Natural killer cell (primary cell): ENCODE measurements around the gene GORASP2. TPM values are rescaled to one million over a fixed set of nuclear protein-coding genes. Genes with fewer than 3 reads are reported as not detected.
"Not testable (repeated sequence)": the region's sequence is repeated elsewhere in the genome, so short reads cannot be mapped to it uniquely, and the experiment has no call there.

ENCODE experiments used
- ATAC-seq, 3 donors: fragments of 150-1000 bp in 2 of 3; fragments of 200-7000 bp in 1 of 3; cut with Tn5 transposase; 1 replicate in 1 of 3; 2 replicates in 2 of 3; pipeline ENCODE4 v1.10.0; 2021; ENCODE audit warnings: mild to moderate bottlenecking in 2 of 3, moderate library complexity in 2 of 3
- DNase-seq, 2 donors: peaks; one replicate each; pipeline versions ENCODE4 v3.0.0 to v3.0.0-alpha.2; 2013 to 2021; ENCODE audit warnings: mixed read lengths in 1 of 2
- H3K27ac ChIP-seq: one replicate; pipeline ENCODE4 v1.5.1; 2013; ENCODE audit warnings: mild to moderate bottlenecking, low read length
- H3K27me3 ChIP-seq: one replicate; pipeline ENCODE4 v1.6.1; 2013; ENCODE audit warnings: low read length; ENCODE audit not compliant: control insufficient read depth, insufficient read depth
- H3K36me3 ChIP-seq: one replicate; pipeline ENCODE4 v1.6.1; 2013; ENCODE audit warnings: low read length; ENCODE audit not compliant: control insufficient read depth, insufficient read depth
- H3K4me1 ChIP-seq: one replicate; pipeline ENCODE4 v1.6.1; 2013; ENCODE audit warnings: low read length; ENCODE audit not compliant: control insufficient read depth, insufficient read depth
- H3K4me3 ChIP-seq: one replicate; pipeline ENCODE4 v1.5.1; 2013; ENCODE audit warnings: low read length
- H3K9me3 ChIP-seq: one replicate; pipeline ENCODE4 v1.6.1; 2013; ENCODE audit warnings: low read length; ENCODE audit not compliant: control insufficient read depth, insufficient read depth
- H3K27ac Mint-ChIP-seq, 2 donors: one replicate each; pipeline ENCODE4 v1.8.0; 2022; ENCODE audit warnings: mild to moderate bottlenecking in 2 of 2, mixed read lengths in 2 of 2, moderate library complexity in 1 of 2
- H3K27me3 Mint-ChIP-seq, 2 donors: one replicate each; pipeline ENCODE4 v1.8.0; 2022; ENCODE audit warnings: low read depth in 2 of 2, mixed read lengths in 2 of 2
- H3K36me3 Mint-ChIP-seq: one replicate; pipeline ENCODE4 v1.8.0; 2022; ENCODE audit warnings: mixed read lengths
- H3K4me1 Mint-ChIP-seq, 2 donors: one replicate each; pipeline ENCODE4 v1.8.0; 2022; ENCODE audit warnings: mixed read lengths in 2 of 2
- H3K4me3 Mint-ChIP-seq: one replicate; pipeline ENCODE4 v1.8.0; 2022; ENCODE audit warnings: mild to moderate bottlenecking, moderate library complexity, mixed read lengths
- H3K9me3 Mint-ChIP-seq, 2 donors: one replicate each; pipeline ENCODE4 v1.8.0; 2022; ENCODE audit warnings: mixed read lengths in 2 of 2
- WGBS: methylation state at CpG from one replicate; pipeline ENCODE4 v1.1.7; 2013; ENCODE audit warnings: missing lambda C conversion rate; ENCODE audit not compliant: insufficient coverage; 5-methylcytosine and 5-hydroxymethylcytosine counted together
- intact Hi-C: fragments of 100-400 bp; cut with micrococcal nuclease; formaldehyde crosslinking; loops from one replicate; pipeline ENCODE4 v1.14.2; 2022
- total RNA-seq, 4 donors: library from RNA; stranded (reverse); fragments of 120-200 nt in 1 of 4; gene quantifications; one replicate each; pipeline versions ENCODE4 v1.2.3 to v1.2.4, GENCODE V29; 2013 to 2022
- TF ChIP-seq, protein P1 (sequence below): fragments of 200-600 bp; IDR thresholded peaks from one replicate; pipeline ENCODE4 v1.8.0; 2022; ENCODE audit warnings: antibody characterized with exemption

Gene GORASP2
- total RNA-seq, 3 donors from 2014 or later (not counting 1 experiment from before 2014, with no cell fraction given): 75.3 to 94.5 (median 80.3) TPM

GRCh38 chr2:170911314-170911889 lies 17.7 kb upstream of the GORASP2 start:
- Histone ChIP-seq H3K36me3 (no peaks in the 10 kb centered on the region), H3K27me3 (no peaks in the 10 kb centered on the region), H3K4me1 (no peaks in the 10 kb centered on the region), H3K27ac (no peak overlapping the region), H3K9me3 (peaks cover 33% of the 10 kb centered on the region), H3K4me3 (no peak overlapping the region)
- no peaks in the 10 kb centered on the region for H3K4me1 Mint-ChIP-seq
- peaks cover 12 to 16% of the 10 kb centered on the region in 2 donors for H3K9me3 Mint-ChIP-seq
- H3K27ac Mint-ChIP-seq: no peak overlapping the region
- intact Hi-C loops: no loop called here
- DNase-seq (no peak), ATAC-seq (no peak)
- peaks cover 39% of the 10 kb centered on the region for H3K36me3 Mint-ChIP-seq
- TF ChIP-seq, protein P1, sequence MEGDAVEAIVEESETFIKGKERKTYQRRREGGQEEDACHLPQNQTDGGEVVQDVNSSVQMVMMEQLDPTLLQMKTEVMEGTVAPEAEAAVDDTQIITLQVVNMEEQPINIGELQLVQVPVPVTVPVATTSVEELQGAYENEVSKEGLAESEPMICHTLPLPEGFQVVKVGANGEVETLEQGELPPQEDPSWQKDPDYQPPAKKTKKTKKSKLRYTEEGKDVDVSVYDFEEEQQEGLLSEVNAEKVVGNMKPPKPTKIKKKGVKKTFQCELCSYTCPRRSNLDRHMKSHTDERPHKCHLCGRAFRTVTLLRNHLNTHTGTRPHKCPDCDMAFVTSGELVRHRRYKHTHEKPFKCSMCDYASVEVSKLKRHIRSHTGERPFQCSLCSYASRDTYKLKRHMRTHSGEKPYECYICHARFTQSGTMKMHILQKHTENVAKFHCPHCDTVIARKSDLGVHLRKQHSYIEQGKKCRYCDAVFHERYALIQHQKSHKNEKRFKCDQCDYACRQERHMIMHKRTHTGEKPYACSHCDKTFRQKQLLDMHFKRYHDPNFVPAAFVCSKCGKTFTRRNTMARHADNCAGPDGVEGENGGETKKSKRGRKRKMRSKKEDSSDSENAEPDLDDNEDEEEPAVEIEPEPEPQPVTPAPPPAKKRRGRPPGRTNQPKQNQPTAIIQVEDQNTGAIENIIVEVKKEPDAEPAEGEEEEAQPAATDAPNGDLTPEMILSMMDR: no peak
- H3K4me3 Mint-ChIP-seq: no peak overlapping the region
- WGBS: 80% methylated on average over 4 of the region's 5 CpGs
- peaks cover 6 to 7% of the 10 kb centered on the region in 2 donors for H3K27me3 Mint-ChIP-seq

GRCh38 chr2:170914994-170915666 lies 13.9 kb upstream of the GORASP2 start:
- H3K27me3 Mint-ChIP-seq, H3K4me3 Mint-ChIP-seq, ATAC-seq, H3K36me3 ChIP-seq, H3K4me3 ChIP-seq, DNase-seq, H3K27ac Mint-ChIP-seq, H3K4me1 ChIP-seq, H3K4me1 Mint-ChIP-seq, intact Hi-C loops, H3K27me3 ChIP-seq, H3K27ac ChIP-seq: not testable (repeated sequence)
- WGBS: 99% methylated on average over 17 of the region's 17 CpGs
- H3K36me3 Mint-ChIP-seq: peaks cover 31% of the 10 kb centered on the region
- H3K9me3 Mint-ChIP-seq: peaks cover 9 to 18% of the 10 kb centered on the region in 2 donors
- peaks cover 32% of the 10 kb centered on the region for H3K9me3 ChIP-seq

- DNase-seq (no peak), ATAC-seq (no peak)
- TF ChIP-seq, protein P1: no peak
- Mint-ChIP-seq H3K9me3 (peaks cover 3 to 9% of the 10 kb centered on the region in 2 donors), H3K27ac (no peak overlapping the region), H3K36me3 (peaks cover 9% of the 10 kb centered on the region), H3K27me3 (peaks cover 6 to 7% of the 10 kb centered on the region in 2 donors), H3K4me3 (no peak overlapping the region), H3K4me1 (no peaks in the 10 kb centered on the region)
- Histone ChIP-seq H3K9me3 (peaks cover 27% of the 10 kb centered on the region), H3K27me3 (no peaks in the 10 kb centered on the region), H3K36me3 (no peaks in the 10 kb centered on the region), H3K27ac (no peak overlapping the region), H3K4me3 (no peak overlapping the region), H3K4me1 (no peaks in the 10 kb centered on the region)
- WGBS: 96% methylated on average over 11 of the region's 11 CpGs
- intact Hi-C loops: no loop called here
These were observed 11.7 kb upstream of the GORASP2 start for GRCh38 chr2:170917219-170917913.

- Histone ChIP-seq H3K9me3 (peaks cover 21% of the 10 kb centered on the region), H3K4me3 (no peak overlapping the region), H3K27me3 (no peaks in the 10 kb centered on the region), H3K36me3 (no peaks in the 10 kb centered on the region), H3K4me1 (no peaks in the 10 kb centered on the region), H3K27ac (no peak overlapping the region)
- no peak overlapping the region for H3K27ac Mint-ChIP-seq
- H3K4me3 Mint-ChIP-seq: no peak overlapping the region
- H3K4me1 Mint-ChIP-seq: no peaks in the 10 kb centered on the region
- ATAC-seq: no peak
- intact Hi-C loops: no loop called here
- peaks cover 4% of the 10 kb centered on the region for H3K36me3 Mint-ChIP-seq
- H3K9me3 Mint-ChIP-seq: peaks cover 1 to 6% of the 10 kb centered on the region in 2 donors
- TF ChIP-seq, protein P1: no peak
- peaks cover 3 to 4% of the 10 kb centered on the region in 2 donors for H3K27me3 Mint-ChIP-seq
- no peak for DNase-seq
- WGBS: 92% methylated on average over 5 of the region's 5 CpGs
These were observed 11.1 kb upstream of the GORASP2 start for GRCh38 chr2:170917957-170918356.

- H3K9me3 Mint-ChIP-seq, H3K4me3 ChIP-seq, H3K27me3 Mint-ChIP-seq, H3K36me3 ChIP-seq, ATAC-seq, H3K4me1 ChIP-seq, H3K36me3 Mint-ChIP-seq, H3K27ac ChIP-seq, H3K27ac Mint-ChIP-seq, DNase-seq, intact Hi-C loops, H3K27me3 ChIP-seq, H3K4me1 Mint-ChIP-seq, H3K4me3 Mint-ChIP-seq: not testable (repeated sequence)
- peaks cover 10% of the 10 kb centered on the region for H3K9me3 ChIP-seq
- no CpG with 5 or more reads among the region's 2 CpGs for WGBS
These were observed 7.2 kb upstream of the GORASP2 start for GRCh38 chr2:170921873-170922272.
